Measurements from ENCODE around the gene GAB1. TPM values are rescaled to one million over a fixed set of nuclear protein-coding genes. Genes with fewer than 3 reads are reported as not detected.
"Not testable (repeated sequence)": the region's sequence is repeated elsewhere in the genome, so short reads cannot be mapped to it uniquely, and the experiment has no call there.

The GAB1 gene
- total RNA-seq, 1 donor, result 20.6 TPM

- no peak overlapping the region for H3K4me2 ChIP-seq (ENCODE audit: insufficient read depth, low read length)
- no peak overlapping the region for H3K27ac ChIP-seq (ENCODE audit: low read depth, low read length)
- H3K4me3 ChIP-seq (ENCODE audit: insufficient read depth, low read length), result no peak overlapping the region
- H3K27me3 ChIP-seq (ENCODE audit: insufficient read depth, low read length), result no peaks in the 10 kb centered on the region
- H3K4me1 ChIP-seq (ENCODE audit: insufficient read depth, low read length), result peaks cover 18% of the 10 kb centered on the region
- H3K9me3 ChIP-seq (ENCODE audit: low read depth, low read length), result no peaks in the 10 kb centered on the region
- no peaks in the 10 kb centered on the region for H3K36me3 ChIP-seq (ENCODE audit: insufficient read depth, low read length)
- peaks cover 41% of the 10 kb centered on the region for H3K79me2 ChIP-seq (ENCODE audit: insufficient read depth, low read length)
- DNase-seq (ENCODE audit: insufficient read length, low spot score, missing footprints), result no peak
- no peak overlapping the region for H2AFZ ChIP-seq (ENCODE audit: low read length)
- no peak for TF ChIP-seq CTCF (IDR thresholded peaks at IDR 0.05; ENCODE audit: extremely low read depth, low read depth, low read length)
- peaks cover under 1% of the 10 kb centered on the region for H4K20me1 ChIP-seq (ENCODE audit: insufficient read depth, low read length)
These were observed 11.8 kb downstream of the GAB1 start for GRCh38 chr4:143348233-143349077.

- Histone ChIP-seq H3K4me1 (ENCODE audit: insufficient read depth, low read length) (peaks cover 13% of the 10 kb centered on the region), H3K79me2 (ENCODE audit: insufficient read depth, low read length) (peaks cover 33% of the 10 kb centered on the region)
- not testable (repeated sequence) for H3K27me3 ChIP-seq (ENCODE audit: insufficient read depth, low read length); H3K27ac ChIP-seq (ENCODE audit: low read depth, low read length); H3K4me2 ChIP-seq (ENCODE audit: insufficient read depth, low read length); H3K9me3 ChIP-seq (ENCODE audit: low read depth, low read length); H4K20me1 ChIP-seq (ENCODE audit: insufficient read depth, low read length); DNase-seq (ENCODE audit: insufficient read length, low spot score, missing footprints); H3K36me3 ChIP-seq (ENCODE audit: insufficient read depth, low read length); H2AFZ ChIP-seq (ENCODE audit: low read length); H3K4me3 ChIP-seq (ENCODE audit: insufficient read depth, low read length)
These were observed 13.3 kb downstream of the GAB1 start for GRCh38 chr4:143349858-143350527.

DNA sequence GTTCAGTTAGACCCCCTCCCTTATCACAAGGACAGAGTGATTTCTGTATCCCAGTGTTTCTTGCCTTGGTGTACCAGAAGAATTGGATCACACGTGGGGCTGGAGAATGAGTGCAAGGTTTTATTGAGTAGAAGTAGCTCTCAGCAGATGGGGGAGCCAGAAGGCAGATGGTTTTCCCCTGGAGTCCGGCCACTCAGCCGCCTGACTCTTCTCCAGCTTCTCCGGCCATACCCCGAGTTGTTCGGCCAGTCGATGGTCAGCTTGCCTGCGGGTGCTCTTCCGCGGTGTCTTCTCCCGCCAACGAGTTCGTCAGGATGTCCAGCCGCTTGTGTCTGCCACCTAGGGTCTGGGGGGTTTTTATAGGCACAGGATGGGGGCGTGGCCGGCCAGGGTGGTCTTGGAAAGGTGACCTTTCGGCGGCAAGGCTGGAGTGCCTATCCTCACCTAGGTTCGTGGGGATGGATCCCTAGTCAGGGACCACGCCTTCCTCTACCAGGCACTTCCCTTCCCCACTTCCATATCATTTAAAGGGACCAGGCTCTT, 14.5 kb downstream of the GAB1 start:
- Histone ChIP-seq H3K4me1 (ENCODE audit: insufficient read depth, low read length) (peaks cover 23% of the 10 kb centered on the region), H2AFZ (ENCODE audit: low read length) (no peak overlapping the region), H3K79me2 (ENCODE audit: insufficient read depth, low read length) (peaks cover 38% of the 10 kb centered on the region), H3K9me3 (ENCODE audit: low read depth, low read length) (no peaks in the 10 kb centered on the region), H4K20me1 (ENCODE audit: insufficient read depth, low read length) (no peaks in the 10 kb centered on the region), H3K36me3 (ENCODE audit: insufficient read depth, low read length) (no peaks in the 10 kb centered on the region), H3K4me2 (ENCODE audit: insufficient read depth, low read length) (no peak overlapping the region), H3K27ac (ENCODE audit: low read depth, low read length) (no peak overlapping the region), H3K4me3 (ENCODE audit: insufficient read depth, low read length) (no peak overlapping the region), H3K27me3 (ENCODE audit: insufficient read depth, low read length) (no peaks in the 10 kb centered on the region)
- DNase-seq (ENCODE audit: insufficient read length, low spot score, missing footprints), result no peak
- TF ChIP-seq CTCF (IDR thresholded peaks at IDR 0.05; ENCODE audit: extremely low read depth, low read depth, low read length), result no peak

GRCh38 chr4:143351774-143352451, 15.2 kb downstream of the GAB1 start:
- peak; percentile 71 for DNase-seq (ENCODE audit: insufficient read length, low spot score, missing footprints)
- H3K27ac ChIP-seq (ENCODE audit: low read depth, low read length), result no peak overlapping the region
- peak overlapping the region; percentile 10 for H3K4me2 ChIP-seq (ENCODE audit: insufficient read depth, low read length)

More at GRCh38 chr4:143351774-143352451, 15.2 kb downstream of the GAB1 start:
- Histone ChIP-seq H3K79me2 (ENCODE audit: insufficient read depth, low read length) (peaks cover 36% of the 10 kb centered on the region), H3K36me3 (ENCODE audit: insufficient read depth, low read length) (no peaks in the 10 kb centered on the region), H4K20me1 (ENCODE audit: insufficient read depth, low read length) (no peaks in the 10 kb centered on the region), H3K9me3 (ENCODE audit: low read depth, low read length) (no peaks in the 10 kb centered on the region), H3K4me1 (ENCODE audit: insufficient read depth, low read length) (peaks cover 23% of the 10 kb centered on the region), H3K4me3 (ENCODE audit: insufficient read depth, low read length) (no peak overlapping the region), H3K27me3 (ENCODE audit: insufficient read depth, low read length) (no peaks in the 10 kb centered on the region), H2AFZ (ENCODE audit: low read length) (no peak overlapping the region)
- TF ChIP-seq CTCF (IDR thresholded peaks at IDR 0.05; ENCODE audit: extremely low read depth, low read depth, low read length), result no peak
